ENCODE data around the gene NLRP6.
"Not testable (repeated sequence)": the region's sequence is repeated elsewhere in the genome, so short reads cannot be mapped to it uniquely, and the experiment has no call there.

NLRP6 gene

DNA sequence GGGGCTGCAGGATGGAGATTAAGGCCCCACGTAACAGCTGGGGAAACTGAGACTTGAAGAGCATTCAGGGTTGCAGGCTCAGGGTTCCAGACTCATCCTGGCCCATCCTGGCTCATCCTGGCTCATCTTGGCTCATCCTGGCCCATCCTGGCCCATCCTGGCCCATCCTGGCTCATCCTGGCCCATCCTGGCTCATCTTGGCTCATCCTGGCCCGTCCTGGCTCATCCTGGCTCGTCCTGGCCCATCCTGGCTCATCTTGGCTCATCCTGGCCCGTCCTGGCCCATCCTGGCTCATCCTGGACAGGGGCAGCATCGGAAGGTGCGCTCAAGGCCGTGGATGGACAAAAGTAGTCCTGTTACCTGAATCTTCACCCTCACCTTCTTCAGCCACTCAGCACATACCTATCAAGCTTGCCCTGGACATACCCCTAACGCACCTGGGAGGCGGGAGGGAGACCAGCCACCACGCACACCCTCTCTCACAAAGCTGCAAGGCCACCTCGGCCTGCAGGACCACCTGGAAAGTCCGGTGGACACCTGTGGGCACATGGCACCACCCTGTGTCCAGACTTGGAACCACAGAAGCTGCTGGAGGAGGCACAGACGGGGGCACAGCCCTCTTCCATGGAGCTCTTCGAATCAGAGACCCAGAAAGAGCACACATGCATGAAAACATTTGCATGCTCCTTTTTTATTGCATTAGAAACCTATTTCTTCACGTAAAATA is 20.3 kb upstream of the NLRP6 start:
- H3K4me2 ChIP-seq (ENCODE audit: low read length), result no peak overlapping the region
- no peak overlapping the region for H3K9ac ChIP-seq (ENCODE audit: low read depth, low read length)
- H3K27me3 ChIP-seq (ENCODE audit: control insufficient read depth, insufficient read depth, low read length), result peaks cover 12% of the 10 kb centered on the region

DNA sequence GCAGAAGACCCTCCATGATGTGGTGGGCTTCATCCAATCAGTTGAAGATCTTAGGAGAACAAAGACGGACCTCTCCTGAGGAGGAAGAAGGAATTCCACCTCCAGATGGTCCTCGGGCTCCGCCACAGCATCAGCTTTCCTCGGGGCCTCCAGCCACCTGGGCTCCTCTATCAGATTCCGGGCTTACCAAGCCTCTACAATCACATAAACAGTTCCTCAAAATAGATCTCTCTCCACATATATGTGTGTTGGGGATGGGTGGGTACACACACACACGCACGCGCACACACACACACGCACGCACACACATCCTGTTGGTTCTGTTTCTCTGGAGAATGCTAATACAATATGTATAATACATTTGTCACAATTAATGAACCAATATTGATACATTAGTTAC is 18.8 kb upstream of the NLRP6 start:
- Histone ChIP-seq H3K36me3 (ENCODE audit: insufficient read depth, low read length) (no peaks in the 10 kb centered on the region), H3K4me3 (ENCODE audit: low read length) (no peak overlapping the region), H3K4me2 (ENCODE audit: low read length) (no peak overlapping the region), H3K27me3 (ENCODE audit: control insufficient read depth, insufficient read depth, low read length) (peaks cover 12% of the 10 kb centered on the region), H3K9ac (ENCODE audit: low read depth, low read length) (no peak overlapping the region), H3K9me3 (replicated peaks; ENCODE audit: low read length) (no peaks in the 10 kb centered on the region), H3K4me1 (ENCODE audit: control insufficient read depth, insufficient read depth, low read length) (no peaks in the 10 kb centered on the region)

More for the DNA sequence above, 20.3 kb upstream of the NLRP6 start:
- Histone ChIP-seq H3K9me3 (replicated peaks; ENCODE audit: low read length) (no peaks in the 10 kb centered on the region), H3K4me1 (ENCODE audit: control insufficient read depth, insufficient read depth, low read length) (no peaks in the 10 kb centered on the region), H3K36me3 (ENCODE audit: insufficient read depth, low read length) (peaks cover 7% of the 10 kb centered on the region), H3K4me3 (ENCODE audit: low read length) (no peak overlapping the region)

DNA sequence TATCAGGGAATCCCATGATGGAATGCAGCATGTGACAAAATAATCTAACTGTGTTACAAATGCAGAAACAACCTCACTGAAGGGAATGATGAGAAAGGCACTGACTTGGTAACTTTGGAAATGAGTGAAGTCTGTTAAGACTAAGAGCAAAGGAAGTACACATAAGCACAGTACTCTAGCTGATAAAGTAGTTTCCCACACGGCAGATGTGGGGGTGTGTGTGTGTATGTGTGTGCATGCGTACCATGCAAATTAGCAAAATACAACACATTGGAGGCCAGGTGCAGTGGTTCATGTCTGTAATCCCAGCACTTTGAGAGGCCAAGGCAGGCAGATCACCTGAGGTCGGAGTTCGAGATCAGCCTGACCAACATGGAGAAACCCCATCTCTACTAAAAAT is 16.6 kb upstream of the NLRP6 start:
- Histone ChIP-seq H3K36me3 (ENCODE audit: insufficient read depth, low read length) (no peaks in the 10 kb centered on the region), H3K27me3 (ENCODE audit: control insufficient read depth, insufficient read depth, low read length) (peaks cover 12% of the 10 kb centered on the region), H3K4me3 (ENCODE audit: low read length) (no peak overlapping the region), H3K4me2 (ENCODE audit: low read length) (no peak overlapping the region), H3K9me3 (replicated peaks; ENCODE audit: low read length) (no peaks in the 10 kb centered on the region), H3K4me1 (ENCODE audit: control insufficient read depth, insufficient read depth, low read length) (no peaks in the 10 kb centered on the region), H3K9ac (ENCODE audit: low read depth, low read length) (no peak overlapping the region)

DNA sequence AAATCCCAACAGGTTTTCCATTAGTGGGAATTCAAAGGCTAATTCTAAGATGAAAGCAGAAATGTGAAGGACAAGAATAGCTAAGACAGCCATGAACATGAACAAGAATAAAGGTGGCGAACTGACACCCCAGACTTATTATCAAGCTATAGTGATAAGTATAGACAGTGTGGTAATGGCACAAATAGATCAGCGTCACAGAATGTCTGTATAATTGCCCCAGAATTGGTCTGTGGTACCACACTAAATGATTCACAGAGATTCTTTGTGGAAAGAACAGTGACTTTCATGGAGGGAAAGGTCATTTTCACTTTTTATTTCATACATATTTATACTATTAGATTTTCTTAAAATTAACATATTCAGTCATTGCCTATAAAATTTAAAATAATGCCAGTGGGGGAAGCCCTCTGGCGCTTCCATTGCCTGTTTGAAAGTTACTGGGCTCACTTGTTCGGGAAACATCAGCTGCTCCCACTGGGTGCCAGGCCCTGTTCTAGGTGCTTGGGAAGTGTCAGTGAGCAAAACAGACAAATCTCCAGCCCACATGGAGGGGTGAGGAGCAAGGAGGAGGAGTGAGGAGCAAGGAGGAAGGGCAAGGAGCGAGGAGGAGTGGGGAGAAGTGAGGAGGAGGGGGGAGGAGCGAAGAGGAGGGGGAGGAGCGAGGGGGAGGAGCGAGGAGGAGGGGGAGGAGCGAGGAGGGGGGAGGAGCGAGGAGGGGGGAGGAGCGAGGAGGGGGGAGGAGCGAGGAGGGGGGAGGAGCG is 11.3 kb upstream of the NLRP6 start:
- no peak overlapping the region for H3K4me3 ChIP-seq (ENCODE audit: low read length)
- no peaks in the 10 kb centered on the region for H3K4me1 ChIP-seq (ENCODE audit: control insufficient read depth, insufficient read depth, low read length)
- no peak overlapping the region for H3K9ac ChIP-seq (ENCODE audit: low read depth, low read length)
- no peaks in the 10 kb centered on the region for H3K36me3 ChIP-seq (ENCODE audit: insufficient read depth, low read length)
- no peak overlapping the region for H3K4me2 ChIP-seq (ENCODE audit: low read length)
- H3K9me3 ChIP-seq (replicated peaks; ENCODE audit: low read length), result no peaks in the 10 kb centered on the region
- H3K27me3 ChIP-seq (ENCODE audit: control insufficient read depth, insufficient read depth, low read length), result peaks cover 15% of the 10 kb centered on the region

DNA sequence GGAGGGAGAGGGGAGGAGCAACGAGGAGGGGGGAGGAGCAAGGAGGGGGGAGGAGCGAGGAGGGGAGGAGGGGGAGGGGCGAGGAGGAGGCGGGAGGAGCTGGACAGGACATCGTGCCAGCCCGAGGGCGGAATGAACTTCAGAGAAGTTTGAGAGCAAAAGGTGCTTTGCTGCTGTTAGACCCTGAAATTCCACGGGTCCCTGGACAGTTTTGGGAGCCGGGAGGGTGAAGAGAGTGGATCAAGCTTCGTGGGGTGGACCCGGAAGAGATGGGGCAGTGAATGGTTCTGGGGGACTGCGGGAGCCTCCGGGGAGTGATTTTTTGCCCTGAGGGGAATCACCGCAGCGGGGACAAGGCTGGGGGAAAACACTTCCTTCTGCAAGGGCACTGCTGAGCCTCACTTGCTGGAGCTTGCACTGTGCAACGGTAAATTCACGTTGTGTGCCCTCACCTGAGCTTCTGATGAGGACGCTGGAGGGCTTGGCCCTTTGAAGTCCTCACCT is 10.7 kb upstream of the NLRP6 start:
- H3K4me1 ChIP-seq (ENCODE audit: control insufficient read depth, insufficient read depth, low read length), result no peaks in the 10 kb centered on the region
- H3K27me3 ChIP-seq (ENCODE audit: control insufficient read depth, insufficient read depth, low read length), result peaks cover 21% of the 10 kb centered on the region
- no peak overlapping the region for H3K9ac ChIP-seq (ENCODE audit: low read depth, low read length)
- H3K9me3 ChIP-seq (replicated peaks; ENCODE audit: low read length), result no peaks in the 10 kb centered on the region
- H3K4me2 ChIP-seq (ENCODE audit: low read length), result no peak overlapping the region
- H3K4me3 ChIP-seq (ENCODE audit: low read length), result no peak overlapping the region
- no peaks in the 10 kb centered on the region for H3K36me3 ChIP-seq (ENCODE audit: insufficient read depth, low read length)

DNA sequence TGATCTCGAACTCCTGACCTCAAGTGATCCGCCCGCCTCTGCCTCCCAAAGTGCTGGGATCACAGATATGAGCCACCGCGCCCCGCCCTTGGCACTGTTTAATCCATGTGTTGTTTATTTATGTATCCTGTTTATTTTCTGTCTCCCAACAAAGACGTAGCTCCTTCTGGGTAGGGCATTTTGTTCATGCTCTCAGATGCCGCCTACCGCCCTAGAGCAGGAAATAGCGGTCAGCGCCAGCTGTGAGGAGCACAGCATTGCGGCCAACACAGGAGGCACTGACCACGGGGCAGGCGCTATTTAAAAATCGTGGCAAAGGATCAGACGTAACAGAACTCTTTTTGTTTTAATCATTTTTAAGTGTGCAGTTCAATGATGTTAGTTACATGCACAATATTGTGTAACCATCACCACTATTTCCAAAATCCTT is 9.5 kb upstream of the NLRP6 start:
- not testable (repeated sequence) for H3K4me3 ChIP-seq (ENCODE audit: low read length); H3K4me1 ChIP-seq (ENCODE audit: control insufficient read depth, insufficient read depth, low read length); H3K9ac ChIP-seq (ENCODE audit: low read depth, low read length); H3K36me3 ChIP-seq (ENCODE audit: insufficient read depth, low read length); H3K9me3 ChIP-seq (replicated peaks; ENCODE audit: low read length)
- Histone ChIP-seq H3K27me3 (ENCODE audit: control insufficient read depth, insufficient read depth, low read length) (peaks cover 32% of the 10 kb centered on the region), H3K4me2 (ENCODE audit: low read length) (peak overlapping the region; percentile 48)

DNA sequence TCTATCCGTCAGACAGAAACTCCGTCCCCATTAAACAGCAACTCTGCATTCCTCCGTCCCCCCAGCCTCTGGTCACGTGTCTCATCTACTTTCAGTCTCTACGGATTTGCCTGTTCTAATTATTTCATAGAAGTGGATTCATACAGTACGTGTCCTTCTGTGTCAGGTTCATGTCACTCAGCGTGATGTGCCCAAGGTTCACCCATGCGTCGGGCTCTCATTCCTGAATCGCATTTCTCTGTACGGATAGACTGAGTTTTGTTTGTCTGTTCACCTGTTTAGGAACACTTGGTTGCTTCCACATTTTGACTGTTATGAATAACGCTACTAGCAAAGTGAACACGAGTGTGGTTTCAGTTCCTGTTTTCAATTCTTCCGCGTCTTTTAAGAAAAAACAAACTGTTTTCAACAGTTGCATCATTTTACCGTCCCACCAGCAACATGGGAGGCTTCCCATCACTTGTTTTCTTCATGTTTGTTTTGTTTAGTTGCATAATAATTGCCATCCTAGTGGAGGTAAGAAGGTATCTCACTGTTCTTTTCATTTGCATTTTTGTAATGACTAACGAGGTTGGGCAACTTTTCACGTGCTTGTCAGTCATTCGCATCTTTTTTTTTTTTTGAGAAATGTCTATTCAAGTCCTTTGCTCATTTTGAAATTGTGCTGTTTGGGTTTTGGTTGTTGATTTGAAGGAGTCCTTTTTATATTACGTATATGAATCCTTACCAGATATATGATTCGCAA is 8.9 kb upstream of the NLRP6 start:
- Histone ChIP-seq H3K27me3 (ENCODE audit: control insufficient read depth, insufficient read depth, low read length) (peaks cover 38% of the 10 kb centered on the region), H3K4me3 (ENCODE audit: low read length) (no peak overlapping the region), H3K4me2 (ENCODE audit: low read length) (peak overlapping the region; percentile 48), H3K9ac (ENCODE audit: low read depth, low read length) (no peak overlapping the region), H3K9me3 (replicated peaks; ENCODE audit: low read length) (no peaks in the 10 kb centered on the region), H3K36me3 (ENCODE audit: insufficient read depth, low read length) (no peaks in the 10 kb centered on the region), H3K4me1 (ENCODE audit: control insufficient read depth, insufficient read depth, low read length) (no peaks in the 10 kb centered on the region)

DNA sequence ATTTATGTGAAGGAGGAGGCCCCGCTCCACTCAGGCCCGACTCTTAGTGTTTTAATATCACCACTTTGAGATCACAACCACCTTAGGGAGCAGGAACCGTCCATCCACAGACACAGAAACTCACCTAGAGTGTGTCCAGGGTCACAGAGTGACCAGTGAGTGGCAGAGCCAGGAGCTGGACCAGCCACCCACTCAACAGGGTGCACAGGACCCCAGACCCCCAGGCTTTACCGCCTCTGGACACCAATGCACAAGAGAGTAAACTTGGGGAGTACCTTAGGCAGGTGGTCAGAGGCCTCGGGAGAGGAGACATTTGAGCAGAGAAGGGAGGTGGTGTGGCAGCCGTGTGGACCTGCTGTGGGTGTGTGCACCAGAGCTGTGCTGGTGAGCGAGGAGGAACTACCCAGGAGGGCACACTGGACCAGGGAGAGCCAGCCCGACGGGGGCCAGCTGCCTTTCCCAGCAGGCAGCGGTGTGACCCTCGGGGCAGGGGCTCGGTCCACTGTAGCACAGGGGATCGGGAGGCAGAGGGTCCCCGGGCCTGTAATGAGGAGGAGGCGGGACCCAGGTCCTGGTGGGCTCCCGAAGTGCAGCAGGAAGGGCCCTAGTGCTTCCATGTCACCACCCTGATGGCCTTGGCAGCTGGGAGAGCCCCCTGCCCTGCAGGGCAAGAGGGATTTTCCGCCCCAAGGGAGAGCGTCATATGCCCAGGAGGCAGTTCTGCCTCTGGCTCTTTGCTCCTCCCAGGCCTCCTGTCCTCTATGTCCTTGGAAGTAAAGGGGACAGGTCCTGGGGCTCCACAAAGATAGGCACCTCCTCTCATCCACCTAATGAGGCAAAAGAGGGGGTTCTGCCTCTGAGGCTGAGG is 7.5 kb upstream of the NLRP6 start:
- Histone ChIP-seq H3K4me1 (ENCODE audit: control insufficient read depth, insufficient read depth, low read length) (no peaks in the 10 kb centered on the region), H3K4me2 (ENCODE audit: low read length) (no peak overlapping the region), H3K27me3 (ENCODE audit: control insufficient read depth, insufficient read depth, low read length) (peaks cover 50% of the 10 kb centered on the region), H3K4me3 (ENCODE audit: low read length) (no peak overlapping the region), H3K36me3 (ENCODE audit: insufficient read depth, low read length) (no peaks in the 10 kb centered on the region), H3K9me3 (replicated peaks; ENCODE audit: low read length) (no peaks in the 10 kb centered on the region), H3K9ac (ENCODE audit: low read depth, low read length) (no peak overlapping the region)

DNA sequence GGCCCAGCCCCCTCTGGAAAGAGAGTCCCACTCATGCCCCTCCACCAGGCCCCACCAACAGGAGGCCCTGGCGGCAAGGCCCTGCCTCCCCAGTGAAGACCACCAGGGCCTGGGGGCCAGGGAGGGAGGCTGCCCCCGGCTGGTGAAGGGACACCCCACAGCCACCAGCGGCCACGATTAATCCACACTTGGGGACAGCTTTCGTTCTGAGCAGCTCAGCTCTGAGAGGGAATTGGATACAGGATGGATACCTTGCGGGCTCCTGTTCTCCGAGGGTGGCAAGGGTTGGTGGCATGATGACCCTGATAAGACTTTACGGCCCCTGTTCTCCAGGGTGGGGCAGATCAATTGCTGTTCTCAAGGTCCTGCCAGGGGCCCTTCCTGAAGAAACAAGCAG is 6.9 kb upstream of the NLRP6 start:
- Histone ChIP-seq H3K4me1 (ENCODE audit: control insufficient read depth, insufficient read depth, low read length) (no peaks in the 10 kb centered on the region), H3K9ac (ENCODE audit: low read depth, low read length) (no peak overlapping the region), H3K4me3 (ENCODE audit: low read length) (no peak overlapping the region), H3K27me3 (ENCODE audit: control insufficient read depth, insufficient read depth, low read length) (peaks cover 50% of the 10 kb centered on the region), H3K36me3 (ENCODE audit: insufficient read depth, low read length) (no peaks in the 10 kb centered on the region), H3K4me2 (ENCODE audit: low read length) (no peak overlapping the region), H3K9me3 (replicated peaks; ENCODE audit: low read length) (no peaks in the 10 kb centered on the region)

DNA sequence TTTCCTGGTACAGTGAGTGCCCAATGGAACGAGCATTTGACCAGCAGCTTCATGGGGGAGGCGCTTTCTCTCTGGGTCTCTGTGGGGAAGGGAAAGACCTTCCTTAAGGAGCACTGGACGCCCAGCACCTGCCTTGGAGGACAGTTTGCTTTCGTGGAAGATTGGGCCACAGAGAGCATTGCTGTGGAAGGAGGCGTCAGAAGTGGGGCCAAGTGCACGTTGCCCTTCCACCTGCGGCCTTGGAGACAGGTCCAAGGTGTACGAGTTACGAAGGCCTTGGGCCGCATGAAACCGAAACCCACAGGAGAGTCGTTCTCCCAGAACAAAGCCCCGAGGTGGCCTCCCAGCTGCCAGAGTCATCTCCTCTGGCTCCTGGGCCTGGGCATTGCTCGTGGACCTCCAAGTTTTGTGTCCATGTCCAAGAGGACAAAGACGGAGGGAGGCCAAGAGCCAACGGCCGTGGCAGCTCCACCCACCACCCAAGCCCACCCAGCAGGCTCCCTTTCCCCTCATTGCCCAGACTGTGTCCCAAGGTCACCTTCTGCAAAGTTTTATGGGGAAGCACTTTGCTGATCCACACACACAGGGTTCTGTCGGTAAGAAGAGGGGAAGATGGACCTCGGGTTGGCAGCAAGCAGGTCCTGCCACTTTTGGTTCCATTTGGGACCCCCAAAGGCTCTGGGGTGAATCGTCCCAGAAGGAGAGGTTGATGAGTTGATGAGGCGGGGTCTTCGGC is 5.8 kb upstream of the NLRP6 start:
- peaks cover 55% of the 10 kb centered on the region for H3K27me3 ChIP-seq (ENCODE audit: control insufficient read depth, insufficient read depth, low read length)

More for the DNA sequence above, 5.8 kb upstream of the NLRP6 start:
- Histone ChIP-seq H3K4me3 (ENCODE audit: low read length) (no peak overlapping the region), H3K36me3 (ENCODE audit: insufficient read depth, low read length) (no peaks in the 10 kb centered on the region), H3K4me1 (ENCODE audit: control insufficient read depth, insufficient read depth, low read length) (no peaks in the 10 kb centered on the region), H3K9ac (ENCODE audit: low read depth, low read length) (no peak overlapping the region), H3K4me2 (ENCODE audit: low read length) (no peak overlapping the region), H3K9me3 (replicated peaks; ENCODE audit: low read length) (no peaks in the 10 kb centered on the region)

Measured in skeletal muscle satellite cell (primary cell).